HG02798 (cell line): ENCODE results near the gene ZKSCAN4.

ENCODE experiments used
- ATAC-seq: cut with Tn5 transposase; IDR thresholded peaks from one replicate; pipeline ENCODE4 v1.9.1; 2021; ENCODE audit warnings: mild to moderate bottlenecking; ENCODE audit not compliant: unreplicated experiment, poor library complexity

Gene ZKSCAN4

DNA sequence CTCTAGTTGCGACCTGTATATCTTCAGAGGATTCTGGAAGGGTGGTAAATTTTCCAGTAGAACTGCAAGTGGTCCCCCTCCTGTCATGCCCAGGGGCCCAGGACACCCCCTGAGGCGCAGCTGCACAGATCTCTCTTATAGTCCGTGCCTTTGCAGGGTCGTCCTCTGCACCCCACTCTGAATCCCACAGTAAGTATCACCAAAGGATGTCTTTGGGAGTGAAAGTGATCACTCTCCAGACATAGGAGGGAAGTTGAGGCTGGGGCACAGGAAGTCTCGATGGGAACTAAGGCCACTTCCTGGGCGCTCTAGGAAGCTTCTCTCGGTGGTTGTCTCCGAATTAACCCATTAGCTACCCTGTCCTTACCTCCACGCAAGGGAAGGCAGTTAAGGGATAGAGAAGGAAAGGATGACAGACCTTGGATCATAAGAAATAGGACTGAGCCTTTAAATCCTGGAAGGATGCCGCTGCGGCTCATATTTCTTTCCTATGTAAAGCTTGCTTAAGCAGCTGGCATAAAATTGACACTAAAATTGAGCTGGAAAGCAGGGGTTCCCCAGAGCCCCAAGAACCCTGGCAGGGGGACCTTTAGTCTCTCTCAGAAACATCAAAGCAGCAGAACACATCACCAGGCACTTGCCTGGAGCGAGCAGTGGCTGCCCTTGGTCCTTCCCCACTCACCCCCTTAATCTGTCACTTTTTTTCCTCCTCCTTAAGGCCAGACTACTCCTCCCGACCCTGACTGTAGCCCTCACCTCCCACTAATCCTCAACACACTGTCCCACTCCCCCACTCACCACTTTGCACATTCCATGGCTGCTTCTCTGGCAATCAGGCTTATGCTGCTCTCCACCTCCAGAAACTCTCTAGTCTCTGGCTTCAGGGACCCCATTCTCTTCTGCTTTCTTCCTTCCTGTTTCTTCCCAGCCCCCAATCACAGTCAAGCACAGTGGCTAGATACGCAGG, at the start of gene ZKSCAN4:
Gene ZKSCAN4, minus strand, starts transcription at position 261 of the 967 bp plus-strand sequence. CDS start 289 bp downstream, outside the sequence.
- peak; percentile 85 for ATAC-seq

DNA sequence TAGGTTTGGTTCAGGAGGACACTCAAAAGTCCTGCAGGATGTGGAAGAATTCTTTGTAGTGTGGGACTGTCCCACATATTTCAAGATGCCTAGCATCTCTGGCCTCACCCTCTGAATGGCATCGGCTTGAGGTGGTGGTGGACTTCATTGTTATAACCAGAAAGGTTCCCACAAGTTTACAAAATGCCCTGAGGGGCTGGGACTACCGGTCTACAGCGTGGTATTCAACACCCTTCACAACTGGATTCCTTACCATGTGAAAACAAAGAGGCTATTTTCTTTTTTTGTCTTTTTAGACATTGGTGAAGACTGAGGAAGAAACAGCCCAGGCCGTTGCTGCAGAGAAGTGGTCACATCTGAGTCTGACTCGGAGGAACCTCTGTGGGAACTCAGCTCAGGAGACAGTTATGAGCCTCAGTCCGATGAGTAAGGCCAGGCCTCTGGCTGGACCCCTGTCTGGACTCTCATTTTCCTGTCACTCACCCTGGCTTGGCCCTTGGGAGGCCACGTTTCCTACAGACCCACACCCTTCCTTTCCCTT, 44.5 kb upstream of the ZKSCAN4 start:
- ATAC-seq = no peak

- ATAC-seq = no peak
These were observed 43.3 kb upstream of the ZKSCAN4 start for GRCh38 chr6:28295326-28295725.

DNA sequence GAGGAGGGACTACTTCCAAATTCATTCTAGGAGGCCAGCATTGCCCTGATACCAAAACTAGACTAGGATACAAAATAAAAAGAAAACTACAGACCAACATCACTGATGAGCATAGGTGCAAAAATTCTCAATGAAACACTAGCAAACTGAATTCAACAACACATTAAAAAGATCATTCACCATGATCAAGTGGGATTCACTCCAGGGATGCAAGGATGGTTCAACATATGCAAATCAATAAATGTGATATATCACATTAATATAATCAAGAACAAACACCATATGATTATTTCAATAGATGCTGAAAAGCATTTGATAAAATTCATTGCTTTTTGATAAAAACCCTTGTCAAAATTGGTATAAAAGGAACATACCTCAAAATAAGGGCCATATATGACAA, 39.5 kb upstream of the ZKSCAN4 start:
- ATAC-seq = no peak

GRCh38 chr6:28282926-28283325, 30.9 kb upstream of the ZKSCAN4 start:
- no peak for ATAC-seq

DNA sequence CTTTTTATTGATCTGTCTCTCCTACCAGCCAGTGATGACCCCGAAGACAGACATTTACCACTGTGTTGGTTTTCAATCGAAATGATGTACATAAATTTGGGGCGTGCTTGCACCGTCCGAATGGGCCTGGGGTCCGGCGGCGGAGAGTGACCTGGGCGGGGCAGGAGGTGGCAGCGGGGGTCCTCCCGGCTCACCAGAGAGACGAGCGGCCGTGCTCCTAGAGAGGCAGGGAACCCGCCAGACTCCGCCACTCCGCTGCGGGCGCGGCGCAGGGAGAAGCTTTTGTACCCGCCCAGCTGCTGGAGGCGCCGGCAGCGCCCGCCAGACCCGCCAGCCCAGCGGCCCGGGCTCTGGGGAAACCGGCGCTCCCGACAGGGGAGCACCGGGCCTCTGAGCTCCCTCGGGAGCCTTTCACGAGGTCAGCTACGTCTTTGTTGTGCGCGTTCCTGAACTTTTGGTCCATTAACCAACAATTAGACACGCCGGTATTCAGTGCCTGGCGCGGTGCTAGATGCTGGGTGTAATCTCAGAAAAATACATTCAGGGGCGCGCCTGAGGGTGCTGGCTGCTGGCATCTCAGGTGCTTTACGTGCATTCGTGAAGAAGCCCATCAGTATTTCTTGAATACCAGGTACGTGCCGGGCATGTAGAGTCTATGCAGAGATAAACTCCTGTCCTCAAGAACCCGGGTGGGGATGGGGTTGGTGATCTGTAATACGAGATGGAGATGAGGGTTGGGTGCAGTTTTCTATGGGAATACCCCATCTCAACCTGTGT, 29.4 kb upstream of the ZKSCAN4 start, which contains the start of gene PGBD1:
Gene PGBD1, plus strand, starts transcription at position 285 of the 777 bp plus-strand sequence. CDS start 2,242 bp downstream, outside the sequence.
- ATAC-seq = peak; percentile 95

GRCh38 chr6:28280595-28281287, 28.7 kb upstream of the ZKSCAN4 start:
- ATAC-seq = no peak

DNA sequence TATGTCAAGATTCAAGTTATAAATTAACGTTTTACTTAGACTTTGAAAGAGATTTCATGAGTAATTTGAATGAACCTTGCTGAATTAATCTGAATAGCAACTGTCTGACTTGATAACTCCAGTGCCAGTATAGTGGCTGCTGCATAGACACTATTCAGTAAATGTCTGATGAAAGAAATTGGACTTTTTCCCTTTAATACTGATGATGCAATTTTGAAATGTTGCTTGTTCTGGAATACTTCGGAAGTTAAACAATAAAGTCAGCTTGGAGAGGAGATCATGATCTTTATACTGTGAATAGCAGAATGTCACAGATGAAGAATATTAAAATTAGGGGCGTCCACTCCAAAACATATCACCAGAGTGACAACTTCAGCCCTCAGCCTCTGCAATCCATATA, 25.7 kb upstream of the ZKSCAN4 start:
- no peak for ATAC-seq

GRCh38 chr6:28274888-28275287, 22.8 kb upstream of the ZKSCAN4 start:
- ATAC-seq = no peak

DNA sequence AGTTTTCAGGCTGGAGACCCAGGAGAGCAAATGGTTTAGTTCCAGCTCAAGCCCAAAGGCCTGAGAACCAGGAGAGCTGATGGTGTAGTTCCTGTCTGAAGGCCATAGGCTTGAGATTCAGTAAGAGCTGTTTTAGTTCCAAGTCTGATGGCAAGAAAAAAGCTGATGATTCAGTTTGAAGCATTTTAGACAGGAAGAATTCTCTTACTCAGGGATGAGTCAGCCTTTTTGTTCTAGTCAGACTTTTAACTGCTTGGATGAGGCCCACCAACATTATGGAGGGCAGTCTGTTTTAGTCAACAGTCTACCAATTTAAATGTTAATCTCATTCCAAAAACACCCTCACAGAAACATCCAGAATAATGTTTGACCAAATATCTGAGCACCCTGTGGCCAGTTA, 17.4 kb upstream of the ZKSCAN4 start:
- ATAC-seq = no peak

DNA sequence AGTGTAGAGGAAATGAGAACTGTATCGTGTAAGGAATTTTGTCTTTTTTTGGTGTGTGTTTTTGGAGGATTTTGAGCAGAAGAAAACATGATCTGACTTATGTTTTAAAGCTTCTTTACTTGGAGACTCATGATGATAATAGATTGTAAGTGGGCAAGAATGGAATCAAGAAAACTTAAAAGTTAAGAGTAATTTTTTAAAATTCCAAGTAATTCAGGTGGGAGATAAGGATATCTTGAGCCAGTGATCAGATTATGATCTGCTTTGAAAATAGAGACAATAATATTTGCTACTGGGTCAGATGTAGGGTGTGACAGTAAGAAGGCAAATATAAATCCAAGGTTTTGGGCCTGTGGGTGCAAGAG, 15.6 kb upstream of the ZKSCAN4 start:
- no peak for ATAC-seq

DNA sequence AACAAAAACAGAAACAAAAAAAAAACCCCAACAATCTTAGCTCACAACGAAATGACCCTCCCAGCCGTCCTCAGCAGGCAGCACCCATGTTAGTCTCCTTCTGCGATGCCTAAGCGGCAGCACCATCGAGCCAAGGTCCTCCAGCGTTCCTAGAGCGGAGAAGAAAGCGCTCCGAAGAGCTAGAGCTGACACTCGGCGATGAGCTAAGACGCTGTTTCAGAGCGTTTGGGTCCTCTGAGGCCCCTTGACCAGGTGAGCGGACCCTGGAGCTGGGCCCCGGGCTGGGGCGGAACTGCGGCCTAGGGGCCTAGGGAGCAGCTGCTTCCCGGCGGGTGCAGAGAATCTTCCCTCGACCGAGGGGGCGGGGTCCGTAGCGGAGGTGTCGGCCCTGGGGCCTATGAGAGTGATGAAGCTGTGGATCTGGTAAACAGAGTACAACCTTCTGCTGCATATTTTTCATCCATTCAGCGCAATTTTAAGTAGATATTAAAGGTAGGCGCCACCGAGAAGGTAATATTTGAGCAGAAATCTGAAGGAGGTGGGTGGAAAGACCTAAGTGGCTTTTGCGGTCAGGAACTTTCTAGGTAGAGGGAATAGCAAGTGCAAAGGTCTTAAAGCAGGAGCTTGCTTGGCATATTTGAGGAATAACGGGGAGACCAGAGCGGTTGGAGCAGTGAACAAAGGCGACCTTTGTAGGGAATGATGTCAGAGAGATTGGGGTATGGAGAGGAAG, 15.1 kb upstream of the ZKSCAN4 start, which contains the start of gene ZSCAN26:
Gene ZSCAN26, plus strand, starts transcription at position 182 of the 733 bp plus-strand sequence. CDS start 4,777 bp downstream, outside the sequence.
- peak; percentile 93 for ATAC-seq

- ATAC-seq = no peak
These were observed 14.5 kb upstream of the ZKSCAN4 start for GRCh38 chr6:28266563-28266961.

- no peak for ATAC-seq
These were observed 12.8 kb upstream of the ZKSCAN4 start for GRCh38 chr6:28264834-28265401.

DNA sequence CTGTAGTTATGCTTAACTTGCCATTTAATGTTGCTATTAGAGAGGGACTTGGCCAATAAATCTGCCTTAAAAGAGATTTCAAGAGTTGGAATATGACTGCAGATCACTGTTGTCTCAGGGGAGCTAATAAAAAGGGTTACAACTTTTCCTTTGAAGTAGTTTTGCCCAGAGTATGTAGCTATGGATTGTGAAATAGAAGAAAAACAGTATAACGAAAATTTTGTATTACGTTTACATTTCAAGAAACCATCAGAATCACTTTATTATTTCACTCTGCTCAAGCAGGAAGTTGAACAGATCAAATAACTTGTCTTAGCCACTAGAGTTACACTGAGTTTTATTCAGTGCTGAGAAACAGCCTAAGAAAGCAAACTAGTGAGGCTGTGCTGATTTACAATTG, 11.9 kb upstream of the ZKSCAN4 start:
- ATAC-seq = no peak

DNA sequence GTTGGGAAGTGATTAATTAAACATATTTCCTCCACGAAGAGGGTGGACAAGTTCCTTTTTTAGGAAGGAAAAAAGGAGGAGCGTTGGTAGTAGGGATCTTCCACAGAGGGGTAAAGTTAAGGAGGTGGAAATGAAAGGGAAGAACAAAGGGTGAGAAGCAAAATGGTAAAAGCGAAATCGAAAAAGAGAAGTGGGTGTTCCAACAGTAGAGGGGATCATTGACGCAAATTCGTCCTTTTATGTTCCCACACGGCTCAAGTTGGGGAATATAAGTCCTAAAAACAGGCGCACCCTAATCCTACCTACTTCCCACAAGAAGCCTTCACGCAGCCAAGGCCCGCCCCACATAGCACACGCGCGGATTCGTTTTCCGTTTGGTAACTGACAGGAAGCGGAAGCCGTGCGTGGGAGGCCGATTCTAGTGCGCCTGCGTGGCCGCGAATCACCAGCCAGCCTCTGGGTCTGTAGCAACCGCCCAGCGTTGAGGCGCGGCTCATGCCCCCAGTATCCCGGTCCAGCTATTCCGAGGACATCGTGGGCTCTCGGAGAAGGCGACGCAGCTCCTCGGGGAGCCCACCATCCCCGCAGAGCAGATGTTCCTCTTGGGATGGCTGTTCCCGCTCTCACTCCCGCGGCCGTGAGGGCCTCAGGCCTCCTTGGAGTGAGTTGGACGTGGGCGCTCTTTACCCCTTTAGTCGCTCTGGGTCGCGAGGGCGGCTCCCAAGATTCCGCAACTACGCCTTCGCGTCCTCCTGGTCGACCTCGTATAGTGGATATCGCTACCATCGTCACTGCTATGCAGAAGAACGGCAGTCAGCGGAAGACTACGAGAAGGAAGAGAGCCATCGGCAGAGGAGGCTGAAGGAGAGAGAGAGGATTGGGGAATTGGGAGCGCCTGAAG, 7.1 kb upstream of the ZKSCAN4 start, which contains the start of gene NKAPL:
Gene NKAPL, plus strand, starts transcription at position 421 of the 901 bp plus-strand sequence. Its CDS starts 75 bp downstream, at position 496.
- no peak for ATAC-seq

DNA sequence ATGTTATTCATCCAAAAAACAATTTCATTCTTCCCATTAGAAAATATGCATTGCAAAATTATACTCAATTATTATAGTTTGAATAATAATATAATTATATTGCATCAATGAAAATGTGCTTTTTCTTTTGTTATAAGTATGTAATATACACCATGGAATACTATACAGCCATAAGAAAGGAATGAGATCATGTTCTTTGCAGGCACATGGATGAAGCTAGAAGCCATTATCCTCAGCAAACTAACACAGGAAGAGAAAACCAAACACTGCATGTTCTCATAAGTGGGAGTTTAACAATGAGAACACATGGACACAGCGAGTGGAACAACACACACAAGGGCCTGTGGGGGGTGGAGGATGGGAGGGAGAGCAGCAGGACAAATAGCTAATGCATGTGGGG, 5.0 kb upstream of the ZKSCAN4 start:
- ATAC-seq = no peak

DNA sequence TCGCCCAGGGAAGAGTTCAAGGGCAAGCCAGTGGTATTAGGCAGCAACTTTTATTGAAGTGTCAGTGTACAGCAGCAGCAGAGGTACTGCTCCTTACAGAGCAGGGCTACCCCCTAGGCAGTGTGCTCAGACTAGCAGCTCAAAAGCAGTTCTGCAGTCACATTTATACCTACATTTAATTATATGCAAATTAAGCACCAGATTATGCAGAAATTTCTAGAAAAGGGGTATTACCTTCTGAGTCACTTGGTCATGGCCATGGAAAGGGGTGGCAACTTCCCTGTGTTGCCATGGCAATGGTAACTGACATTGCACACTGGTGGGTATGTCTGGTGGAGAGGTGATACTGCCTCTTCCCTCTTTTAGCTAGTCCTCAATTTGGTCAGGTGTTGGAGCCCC, 2.1 kb upstream of the ZKSCAN4 start:
- ATAC-seq = no peak
